Activated CD8-positive, alpha-beta memory T cell treated with anti-CD3 and anti-CD28 coated beads, Interleukin-2, amount 50 U/mL, for 48 hours (primary cell): ENCODE results near the gene PCP2.
A peak's percentile ranks its signal among the peaks of the same experiment; 100 is the strongest.

ENCODE experiments used
- DNase-seq: peaks from one replicate; pipeline ENCODE4 v3.0.0-alpha.2; 2020

Gene PCP2

DNA sequence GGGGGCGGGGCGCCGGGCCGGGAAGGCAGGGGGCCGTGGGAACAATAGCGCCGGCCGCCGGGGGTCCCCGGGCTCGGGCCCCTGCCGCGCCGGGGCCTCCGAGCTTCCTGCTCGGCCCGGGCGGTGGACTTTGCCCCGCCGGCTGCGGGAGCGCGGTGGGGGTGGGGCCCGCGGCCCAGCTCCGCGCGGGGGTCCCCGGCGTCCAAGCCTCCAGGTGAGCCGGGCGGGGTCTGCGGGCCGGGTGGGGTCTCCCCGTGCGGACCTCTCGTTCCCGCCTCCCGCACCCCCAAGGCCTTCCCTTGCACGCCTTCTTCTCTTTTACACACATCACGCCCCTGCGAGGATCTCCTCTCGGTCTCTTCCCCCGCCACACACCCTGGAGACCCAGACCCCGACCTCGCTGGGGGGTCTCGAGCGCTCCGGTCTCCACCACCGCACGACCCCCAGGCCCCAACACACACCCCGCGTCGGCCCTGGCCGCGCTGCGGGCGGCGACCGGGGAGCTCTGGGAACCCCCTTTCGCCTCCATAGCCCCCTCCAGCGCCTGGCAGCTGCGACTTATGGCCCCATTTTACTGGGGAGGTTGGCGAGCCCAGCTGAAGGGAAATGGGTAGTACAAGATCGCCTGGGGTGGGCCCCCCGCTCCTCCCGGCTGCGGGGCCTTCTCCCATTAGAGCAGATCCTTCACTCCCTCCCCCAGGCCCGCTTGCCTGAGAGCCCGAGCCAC, 37.1 kb downstream of the PCP2 start:
- no peak for DNase-seq

DNA sequence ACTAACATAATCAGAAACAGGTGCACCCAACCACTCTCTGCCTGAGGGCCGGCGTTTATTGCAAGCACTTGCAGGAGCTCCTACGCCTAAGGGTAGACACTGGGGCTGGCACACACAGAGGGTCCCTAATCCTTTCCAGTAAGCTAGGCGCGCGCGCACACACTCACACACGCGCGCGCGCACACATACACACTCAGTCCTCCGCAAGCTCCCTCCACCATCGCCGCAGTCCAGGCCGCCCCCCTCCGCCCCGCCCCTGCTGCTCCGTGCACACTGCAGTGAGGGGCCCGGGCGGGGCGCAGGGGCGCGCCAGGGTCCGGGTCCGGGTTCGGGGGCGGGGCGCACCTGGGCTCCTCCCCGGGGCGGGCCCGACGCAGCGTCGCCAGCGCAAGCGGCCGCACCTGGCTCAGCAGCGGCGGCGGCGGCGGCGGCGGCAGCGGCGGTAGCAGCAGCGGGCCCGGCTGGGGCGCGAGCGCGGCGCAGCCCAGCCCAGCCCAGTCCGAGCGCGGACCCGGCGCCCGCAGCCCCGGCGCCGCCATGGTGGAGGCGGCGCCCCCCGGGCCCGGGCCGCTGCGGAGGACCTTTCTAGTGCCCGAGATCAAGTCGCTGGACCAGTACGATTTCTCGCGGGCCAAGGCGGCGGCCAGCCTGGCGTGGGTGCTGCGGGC, 37.9 kb downstream of the PCP2 start, which contains the start of gene CAMSAP3:
Gene CAMSAP3 (plus strand): TSS at position 398 of the 668 bp plus-strand sequence. CDS start 140 bp downstream, at position 538.
- peak; percentile 72 for DNase-seq

DNA sequence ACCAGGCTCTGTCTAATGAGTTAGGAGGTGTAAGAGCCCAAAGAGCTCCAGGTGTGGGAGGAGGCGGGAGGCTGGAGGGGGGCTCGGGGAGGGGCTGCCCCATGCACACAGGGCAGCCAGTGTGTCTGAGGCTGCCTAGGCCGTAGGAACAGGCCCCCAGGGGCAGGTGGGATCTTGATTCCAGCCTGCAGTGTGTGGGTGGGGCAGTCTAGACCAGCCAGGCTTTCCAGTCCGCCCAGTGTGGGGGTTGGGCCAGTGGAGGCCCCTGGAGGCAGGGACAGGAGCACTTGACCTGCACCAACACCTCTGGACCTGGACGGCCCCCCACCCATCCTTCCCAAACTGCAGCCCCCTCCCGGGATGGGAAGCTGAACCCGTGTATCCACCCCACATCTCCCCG, 43.3 kb downstream of the PCP2 start:
- no peak for DNase-seq

DNA sequence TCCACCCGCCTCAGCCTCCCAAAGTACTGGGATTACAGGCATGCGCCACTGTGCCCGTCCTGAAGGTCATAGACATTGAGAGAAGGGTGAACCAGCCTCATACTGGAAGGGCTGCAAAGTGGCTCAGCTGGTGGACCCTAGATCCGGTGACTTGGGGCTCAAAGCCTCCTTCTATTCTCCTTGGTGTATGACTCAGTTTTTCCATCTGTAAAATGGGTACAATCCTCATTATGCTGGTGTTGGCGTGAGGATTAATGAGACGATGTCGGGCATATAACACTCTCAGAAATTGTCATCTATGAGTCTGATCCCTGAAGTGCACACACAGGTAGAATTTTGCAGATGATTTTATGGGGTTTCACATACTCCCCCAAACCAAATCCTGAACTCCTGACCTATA, 43.7 kb downstream of the PCP2 start:
- no peak for DNase-seq

GRCh38 chr19:7582446-7582845, 51.1 kb downstream of the PCP2 start:
- no peak for DNase-seq
